GM13976 (cell line): ENCODE measurements around the gene PPP1R2.
"Not testable (repeated sequence)": the region's sequence is repeated elsewhere in the genome, so short reads cannot be mapped to it uniquely, and the experiment has no call there.

ENCODE experiments used
- DNase-seq: peaks from one replicate; pipeline ENCODE4 v3.0.0; 2012; ENCODE audit warnings: low spot score
- CTCF ChIP-seq: IDR thresholded peaks from 2 replicates; pipeline ENCODE4 v1.5.1; 2012; ENCODE audit warnings: borderline replicate concordance, mild to moderate bottlenecking; ENCODE audit not compliant: insufficient read depth; ENCODE audit errors: extremely low read depth, missing control alignments, control extremely low read depth
- in situ Hi-C: fragments of 300-500 bp; cut with MboI; formaldehyde crosslinking; loops from one replicate; pipeline ENCODE4 v1.12.0; 2022; ENCODE audit warnings: low sequenced_read_pairs, mixed read lengths, inconsistent platforms; ENCODE audit not compliant: unreplicated experiment

The PPP1R2 gene

GRCh38 chr3:195542698-195543499 is at the start of gene PPP1R2:
PPP1R2 (minus strand) TSS chr3:195543325; CDS start chr3:195543025, 300 bp downstream.
- in situ Hi-C loops, result loop anchor here (25.0 kb wide), 1 partner anchor 856 kb away; the partner anchor contains the start of gene FAM43A
- peak; percentile 97 for DNase-seq
- TF ChIP-seq CTCF, result no peak

GRCh38 chr3:195591852-195592251 is 48.7 kb upstream of the PPP1R2 start:
- no peak for TF ChIP-seq CTCF
- no peak for DNase-seq
- in situ Hi-C loops, result no loop called here

GRCh38 chr3:195591220-195591619 is 48.1 kb upstream of the PPP1R2 start:
- in situ Hi-C loops, result no loop called here
- no peak for DNase-seq
- no peak for TF ChIP-seq CTCF

DNA sequence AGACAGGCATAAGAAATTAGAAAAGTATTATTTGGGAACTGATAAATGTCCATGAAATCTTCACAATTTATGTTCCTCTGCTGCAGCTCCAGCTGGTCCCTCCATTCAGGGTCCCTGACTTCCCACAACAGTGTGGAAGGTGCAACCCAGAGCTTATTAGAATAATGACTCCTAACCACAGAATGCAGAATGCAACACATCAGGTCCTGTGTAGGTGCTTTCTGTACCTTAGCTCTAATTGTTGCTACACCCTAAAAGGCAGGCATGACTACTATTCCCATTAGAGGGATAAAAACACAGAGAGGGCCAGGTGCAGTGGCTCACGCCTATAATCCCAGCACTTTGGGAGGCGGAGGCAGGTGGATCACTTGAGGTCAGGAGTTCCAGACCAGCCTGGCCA is 47.3 kb upstream of the PPP1R2 start:
- not testable (repeated sequence) for DNase-seq

GRCh38 chr3:195589796-195590195 is 46.7 kb upstream of the PPP1R2 start:
- DNase-seq, in situ Hi-C loops: not testable (repeated sequence)

More for the DNA sequence above, 47.3 kb upstream of the PPP1R2 start:
- in situ Hi-C loops, result not testable (repeated sequence)

- no peak for TF ChIP-seq CTCF
- DNase-seq, result no peak
- in situ Hi-C loops, result no loop called here
Measured at GRCh38 chr3:195587824-195588223, 44.7 kb upstream of the PPP1R2 start.

DNA sequence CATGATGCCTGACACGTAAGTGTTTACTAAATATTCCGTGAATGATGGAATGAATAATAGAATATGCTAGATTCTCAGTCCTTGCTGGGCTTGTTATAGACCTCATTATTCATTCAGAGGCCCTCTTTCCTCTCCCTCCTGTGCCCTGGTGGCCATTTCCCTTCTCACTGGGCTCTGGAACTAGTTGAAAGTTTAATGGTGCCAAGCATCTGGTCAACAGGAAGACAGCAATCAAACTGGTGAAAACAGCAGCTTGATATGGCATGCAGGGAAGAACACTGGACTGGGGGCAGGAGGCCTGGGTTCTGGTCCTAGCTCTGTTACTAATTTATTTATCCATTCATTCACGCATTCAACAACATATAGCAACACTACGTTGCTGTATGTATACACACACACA is 44.3 kb upstream of the PPP1R2 start:
- no peak for DNase-seq
- no peak for TF ChIP-seq CTCF
- in situ Hi-C loops, result no loop called here

GRCh38 chr3:195584543-195584870 is 41.4 kb upstream of the PPP1R2 start:
- no peak for DNase-seq
- no peak for TF ChIP-seq CTCF
- in situ Hi-C loops, result no loop called here
